ENCODE measurements around the gene ADGRL2.

The ADGRL2 gene

DNA sequence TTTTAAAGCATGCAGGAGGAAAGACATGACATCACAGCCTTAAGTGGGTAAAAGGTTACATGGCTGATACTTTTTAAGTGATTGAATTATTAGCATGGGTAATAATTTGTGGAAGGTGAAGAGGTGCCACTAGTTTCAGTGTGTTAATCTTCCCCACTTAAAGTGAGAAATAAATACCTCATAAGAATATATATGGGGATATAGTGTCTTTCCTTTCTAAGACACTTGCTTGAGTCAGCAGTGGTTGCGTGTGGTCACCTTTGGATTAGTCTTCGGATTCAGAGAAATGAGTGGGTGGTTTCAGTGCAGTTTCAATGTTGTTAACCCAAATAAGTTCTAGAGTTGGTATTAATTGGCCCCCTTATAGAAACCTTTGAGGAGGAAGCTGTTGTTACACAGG lies 94.1 kb downstream of the ADGRL2 start:
- in situ Hi-C loops (cut with HindIII; ENCODE audit: low sequenced_read_pairs) = no loop called here

DNA sequence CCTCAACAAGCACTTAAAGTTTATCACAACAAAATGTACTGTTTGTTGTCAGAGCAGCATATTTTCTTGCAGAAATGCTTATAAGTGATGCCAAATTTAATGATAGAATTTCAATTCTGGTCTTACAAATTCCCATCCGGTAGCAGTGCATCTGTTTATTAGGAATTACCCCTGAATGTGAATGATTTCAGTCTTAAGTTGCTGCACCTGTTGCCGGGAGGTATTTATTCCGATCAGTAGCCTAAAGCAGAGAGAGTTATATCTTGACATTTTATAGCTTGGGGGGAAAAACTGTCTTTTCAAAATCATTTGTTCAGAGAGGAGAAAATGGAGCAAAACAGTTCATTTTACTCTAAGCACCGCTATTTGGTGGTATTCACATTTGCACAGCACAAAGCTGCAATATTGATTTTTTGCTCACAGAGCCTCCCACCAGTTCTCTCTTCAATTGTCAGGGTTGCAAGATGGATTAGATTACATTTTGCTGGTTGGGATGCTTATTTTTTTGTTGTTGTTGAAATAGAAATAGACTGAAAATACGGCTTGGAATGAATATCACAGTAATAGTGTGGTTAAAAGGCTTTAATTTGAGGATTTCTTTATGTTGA lies 98.6 kb downstream of the ADGRL2 start:
- in situ Hi-C loops (cut with HindIII; ENCODE audit: low sequenced_read_pairs) = no loop called here

DNA sequence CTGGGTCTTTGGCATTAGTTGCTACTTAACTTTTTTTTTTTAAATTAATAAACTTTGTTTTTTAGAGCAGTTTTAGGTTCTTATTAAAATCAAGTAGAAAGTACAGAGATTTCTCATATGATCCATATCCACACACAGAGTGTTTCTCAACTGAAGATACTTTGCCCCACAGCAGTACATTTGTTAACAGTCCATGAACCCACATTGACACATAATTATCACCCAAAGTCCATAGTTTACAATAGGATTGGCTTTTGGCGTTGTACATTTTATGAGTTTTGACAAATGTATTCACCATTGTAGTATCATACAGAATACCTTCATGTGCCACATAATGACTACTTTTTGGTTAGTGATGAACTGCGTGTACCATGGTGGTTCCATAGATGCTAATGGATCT lies 106.8 kb downstream of the ADGRL2 start:
- in situ Hi-C loops (cut with HindIII; ENCODE audit: low sequenced_read_pairs) = no loop called here

DNA sequence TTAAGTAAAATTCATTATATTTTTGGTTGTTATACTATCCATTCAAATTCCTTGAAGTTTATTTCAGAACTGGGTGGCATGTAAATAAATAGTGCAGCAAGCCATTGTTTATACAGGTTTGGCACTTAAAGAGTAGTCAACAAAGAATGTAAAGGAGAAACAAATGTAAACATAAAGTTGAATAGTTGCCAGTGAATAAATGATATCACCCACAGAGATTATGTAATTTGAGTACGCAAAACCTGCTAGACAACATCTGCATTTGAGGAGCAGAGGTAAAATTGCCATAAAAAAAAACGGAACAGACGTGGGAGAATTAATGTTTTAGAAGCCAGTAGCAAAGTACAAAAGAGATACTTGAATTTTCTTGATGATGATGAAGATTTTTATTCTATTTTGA lies 111.6 kb downstream of the ADGRL2 start:
- in situ Hi-C loops (cut with HindIII; ENCODE audit: low sequenced_read_pairs) = no loop called here

DNA sequence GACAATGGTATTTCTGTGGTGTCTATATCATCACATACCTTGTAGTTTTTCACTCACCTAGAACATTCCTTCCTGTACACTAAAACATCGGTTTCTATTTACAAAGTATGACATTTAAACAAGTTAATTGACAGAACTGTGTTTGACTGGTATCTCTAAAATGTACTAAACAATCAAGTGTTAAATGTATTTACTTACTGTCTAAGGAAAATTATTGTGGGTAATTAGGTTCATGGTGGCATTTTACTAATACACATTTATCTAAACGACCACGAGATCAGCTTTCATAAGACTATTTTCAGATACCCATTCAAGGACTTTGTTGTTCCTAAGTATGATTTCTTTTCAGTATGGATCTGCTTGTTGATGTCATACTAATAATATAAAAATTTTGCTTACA lies 115.2 kb downstream of the ADGRL2 start:
- in situ Hi-C loops (cut with HindIII; ENCODE audit: low sequenced_read_pairs) = no loop called here

DNA sequence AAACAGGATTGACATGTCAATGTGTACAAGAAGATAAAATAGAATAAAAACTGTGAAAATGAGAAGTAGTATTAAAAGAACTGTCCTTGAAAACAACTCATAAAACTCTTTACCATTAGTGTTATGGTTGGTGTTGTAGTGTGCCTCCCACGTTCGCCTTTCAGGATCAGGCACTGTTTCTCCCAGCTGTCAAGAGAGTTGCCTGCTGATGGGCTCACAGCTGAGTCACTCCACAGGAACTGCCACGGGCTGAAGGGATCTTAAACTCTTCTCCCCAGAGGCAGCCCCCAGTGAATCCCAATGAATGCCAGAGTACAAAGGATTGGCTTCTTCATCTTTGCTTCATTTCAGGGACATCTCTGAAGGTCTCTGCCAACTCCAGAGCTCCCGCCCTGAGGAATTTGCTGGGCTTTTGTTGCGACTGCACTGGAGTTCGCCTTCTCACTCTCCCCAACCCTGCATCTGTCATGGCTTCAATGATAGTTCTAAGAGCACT lies 119.6 kb downstream of the ADGRL2 start:
- in situ Hi-C loops (cut with HindIII; ENCODE audit: low sequenced_read_pairs) = no loop called here

DNA sequence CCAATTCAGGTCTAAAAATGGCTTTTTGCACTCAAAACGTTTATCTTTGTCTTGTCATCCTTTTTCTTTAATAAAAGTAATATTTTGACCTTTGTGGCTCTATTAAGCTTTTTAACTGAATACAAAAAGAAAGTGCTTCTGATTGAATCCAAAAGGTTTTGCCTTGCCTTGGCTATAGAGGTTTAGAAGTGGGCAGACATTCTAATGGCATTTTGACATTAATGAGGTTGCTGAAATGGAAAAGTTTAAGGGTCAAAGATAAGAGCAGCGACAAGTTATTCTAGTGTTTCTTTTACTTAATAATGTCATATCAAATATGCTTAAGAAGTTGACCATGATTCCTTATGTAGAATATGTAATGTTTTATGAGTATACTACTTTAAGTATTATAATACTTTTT lies 120.2 kb downstream of the ADGRL2 start:
- in situ Hi-C loops (cut with HindIII; ENCODE audit: low sequenced_read_pairs) = no loop called here

DNA sequence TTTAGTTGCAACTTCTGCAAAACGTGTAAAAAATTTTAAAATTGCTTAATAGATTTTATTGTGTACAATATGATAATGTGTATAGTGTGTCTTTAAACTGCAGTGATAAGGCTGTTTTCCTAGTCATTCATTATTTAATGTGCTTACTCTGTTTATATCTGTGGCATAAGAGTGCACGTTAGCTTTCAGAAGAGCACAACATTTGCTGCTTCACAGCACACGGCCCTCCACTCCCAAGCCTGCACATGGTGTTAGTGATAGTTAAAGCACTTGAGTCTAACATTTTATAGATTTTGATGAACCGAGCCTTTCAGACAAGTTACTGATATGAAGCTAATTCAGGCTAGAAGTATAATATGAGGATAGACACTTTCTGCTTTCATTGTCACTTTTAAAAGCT lies 120.6 kb downstream of the ADGRL2 start:
- in situ Hi-C loops (cut with HindIII; ENCODE audit: low sequenced_read_pairs) = no loop called here

DNA sequence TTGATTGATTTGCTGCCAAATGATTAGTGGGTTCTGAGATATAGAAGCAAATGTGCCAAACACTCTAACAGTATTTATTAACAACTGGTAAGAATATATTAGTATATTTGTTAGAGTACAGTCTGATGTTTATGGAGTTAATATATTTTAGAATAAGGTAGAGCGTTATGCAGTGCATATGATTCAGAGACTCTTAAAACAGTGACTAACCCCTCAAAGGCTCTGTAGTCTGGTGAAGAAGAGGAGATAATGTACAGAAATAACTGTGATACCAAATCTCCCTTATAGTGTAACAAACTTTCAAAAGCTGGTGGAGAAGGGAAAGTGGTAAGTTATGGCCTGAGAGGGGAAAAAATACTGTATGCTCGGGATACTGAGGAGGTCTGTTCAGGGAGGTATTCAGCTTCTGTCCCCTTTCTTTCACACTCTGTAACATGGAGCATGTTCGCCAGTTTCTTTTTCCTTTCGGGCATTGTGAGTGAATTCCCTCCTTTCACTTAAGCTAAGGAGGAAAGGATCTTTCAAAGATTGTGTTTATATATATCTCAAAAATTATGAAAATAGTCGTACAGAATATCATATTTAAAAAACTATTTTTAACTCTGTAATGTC lies 121.2 kb downstream of the ADGRL2 start:
- in situ Hi-C loops (cut with HindIII; ENCODE audit: low sequenced_read_pairs) = no loop called here

DNA sequence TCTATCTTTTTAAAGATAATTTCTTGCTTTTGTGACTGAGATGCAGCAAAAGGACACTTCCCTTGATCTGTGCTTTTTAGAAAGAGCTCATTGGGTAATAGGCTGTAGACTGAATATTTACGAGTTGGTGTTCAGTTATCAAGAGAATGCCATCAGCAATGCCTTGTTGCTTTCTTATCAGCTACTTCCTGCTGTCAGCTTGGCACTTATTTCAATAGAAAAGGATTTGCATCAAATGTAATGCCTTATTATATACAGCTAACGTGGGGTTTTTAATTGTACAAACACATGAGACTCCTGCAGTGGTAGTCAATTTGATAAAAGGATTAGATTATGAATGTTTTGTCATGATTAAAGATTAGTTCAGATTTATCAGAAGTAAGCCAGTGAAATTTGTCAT lies 122.2 kb downstream of the ADGRL2 start:
- in situ Hi-C loops (cut with HindIII; ENCODE audit: low sequenced_read_pairs) = no loop called here

DNA sequence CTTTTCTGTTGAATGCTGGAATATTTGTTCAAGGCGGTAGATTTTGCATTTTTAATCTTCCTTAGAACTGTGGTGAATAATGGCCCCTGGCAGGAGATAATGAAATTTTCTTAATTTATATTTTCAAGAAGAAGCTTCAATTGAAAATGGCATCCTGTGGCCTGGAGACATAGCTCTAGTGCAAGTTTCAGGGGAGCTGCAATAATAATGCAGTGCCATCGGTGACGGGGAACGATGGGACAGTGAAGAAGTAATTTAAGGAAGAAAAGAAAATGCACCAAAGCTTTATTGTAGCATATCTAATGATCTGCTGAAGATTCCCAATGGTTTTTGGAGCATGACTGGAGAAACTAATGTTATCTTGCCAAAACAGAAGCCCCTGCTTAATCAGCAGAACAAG lies 128.4 kb downstream of the ADGRL2 start:
- in situ Hi-C loops (cut with HindIII; ENCODE audit: low sequenced_read_pairs) = no loop called here

DNA sequence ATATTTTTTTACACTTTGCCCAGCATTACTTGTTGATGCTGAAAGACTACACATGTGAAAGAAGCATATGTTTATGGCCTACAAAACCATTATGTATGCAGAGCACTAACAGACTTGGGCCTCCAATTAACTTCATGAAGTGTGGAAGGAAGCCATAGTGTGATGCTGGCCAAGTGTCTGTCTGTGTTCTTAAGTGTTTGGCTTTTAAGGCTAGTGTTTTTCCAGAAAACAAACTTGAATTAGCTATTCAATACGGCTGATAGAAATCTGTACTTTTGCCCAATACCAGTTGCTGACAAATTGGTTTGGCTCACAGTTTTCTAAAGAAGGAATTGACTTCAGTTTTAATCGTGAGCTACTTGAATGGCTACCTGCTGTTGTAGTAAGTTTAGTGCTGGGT lies 136.1 kb downstream of the ADGRL2 start:
- in situ Hi-C loops (cut with HindIII; ENCODE audit: low sequenced_read_pairs) = no loop called here

DNA sequence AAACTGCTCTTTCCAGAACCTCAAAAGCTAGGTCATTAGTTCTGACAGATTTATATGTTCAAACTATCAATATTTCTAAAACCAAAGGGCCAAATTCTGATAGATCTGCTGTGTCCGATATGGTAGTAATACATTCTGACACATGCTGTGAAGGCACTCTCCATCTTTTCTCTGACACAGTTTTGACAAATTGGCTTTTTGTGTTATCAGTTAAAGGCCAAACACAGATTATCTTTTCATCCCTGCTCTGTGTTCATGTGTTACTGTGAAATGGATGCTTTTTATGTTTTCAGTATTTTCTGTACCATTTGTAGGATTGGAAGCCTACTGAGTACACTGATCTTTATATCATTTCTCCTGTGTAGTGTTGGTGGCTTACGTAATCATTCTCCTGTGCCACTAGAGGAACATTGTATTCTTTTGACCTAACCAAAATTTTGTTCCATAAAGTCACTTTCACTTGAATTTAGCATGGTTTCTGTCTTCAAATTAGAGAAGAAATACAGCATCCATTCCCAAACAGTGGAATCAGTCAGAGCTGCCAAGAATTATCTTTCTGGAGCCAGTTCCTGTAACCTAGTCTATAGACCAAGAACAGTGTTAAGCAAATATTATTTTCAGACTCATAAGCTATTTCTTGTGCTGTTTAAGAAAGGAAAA lies 137.2 kb downstream of the ADGRL2 start:
- in situ Hi-C loops (cut with HindIII; ENCODE audit: low sequenced_read_pairs) = no loop called here

DNA sequence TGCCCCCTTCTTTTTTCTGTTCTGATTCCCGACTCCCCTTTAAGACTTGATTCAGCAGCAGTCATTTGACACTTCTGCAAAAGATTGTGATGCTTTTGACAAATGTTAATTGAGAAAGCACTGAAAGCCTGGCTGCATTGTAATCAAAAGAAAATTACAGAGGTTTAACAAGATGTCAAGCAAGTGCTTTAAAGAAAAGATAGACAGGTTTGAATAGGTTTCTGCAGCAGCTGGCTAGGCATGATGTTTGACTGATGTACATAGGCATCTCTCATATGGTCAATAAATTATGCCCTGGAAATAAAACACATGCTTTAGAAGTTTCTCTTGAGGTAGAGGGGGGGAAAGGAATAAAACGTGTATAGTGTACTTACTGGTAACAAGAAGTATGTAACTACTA lies 147.8 kb downstream of the ADGRL2 start:
- in situ Hi-C loops (cut with HindIII; ENCODE audit: low sequenced_read_pairs) = no loop called here

DNA sequence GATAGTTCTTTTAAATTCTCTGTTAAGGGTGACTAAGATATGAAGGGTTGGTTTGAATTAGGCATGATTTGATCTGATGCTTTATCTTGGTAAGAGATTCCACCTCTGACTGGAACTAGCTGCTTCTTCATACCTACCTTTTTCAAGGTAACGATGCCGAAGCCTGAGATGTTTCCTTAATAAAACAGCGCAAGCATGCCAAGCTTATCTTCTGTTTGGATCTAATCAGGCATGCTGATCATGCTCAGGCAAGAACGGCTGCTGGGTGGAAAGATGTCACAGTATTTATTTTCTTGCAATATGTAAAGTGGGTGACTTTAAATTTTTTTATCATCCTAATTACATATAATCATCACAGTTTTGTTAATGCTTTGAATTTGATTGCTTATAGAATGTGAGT lies 148.7 kb downstream of the ADGRL2 start:
- in situ Hi-C loops (cut with HindIII; ENCODE audit: low sequenced_read_pairs) = no loop called here

DNA sequence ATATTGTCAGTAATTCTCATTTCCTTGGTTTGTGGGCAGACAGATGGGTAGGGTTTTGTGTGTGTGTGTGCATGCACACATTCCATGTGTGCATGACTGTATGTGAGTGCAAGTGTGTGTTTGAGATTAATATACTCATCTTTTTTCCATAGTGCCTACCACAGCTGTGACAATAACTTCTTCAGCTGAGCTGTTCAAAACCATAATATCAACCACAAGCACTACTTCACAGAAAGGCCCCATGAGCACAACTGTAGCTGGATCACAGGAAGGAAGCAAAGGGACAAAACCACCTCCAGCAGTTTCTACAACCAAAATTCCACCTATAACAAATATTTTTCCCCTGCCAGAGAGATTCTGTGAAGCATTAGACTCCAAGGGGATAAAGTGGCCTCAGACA lies 149.3 kb downstream of the ADGRL2 start:
- in situ Hi-C loops (cut with HindIII; ENCODE audit: low sequenced_read_pairs) = no loop called here

DNA sequence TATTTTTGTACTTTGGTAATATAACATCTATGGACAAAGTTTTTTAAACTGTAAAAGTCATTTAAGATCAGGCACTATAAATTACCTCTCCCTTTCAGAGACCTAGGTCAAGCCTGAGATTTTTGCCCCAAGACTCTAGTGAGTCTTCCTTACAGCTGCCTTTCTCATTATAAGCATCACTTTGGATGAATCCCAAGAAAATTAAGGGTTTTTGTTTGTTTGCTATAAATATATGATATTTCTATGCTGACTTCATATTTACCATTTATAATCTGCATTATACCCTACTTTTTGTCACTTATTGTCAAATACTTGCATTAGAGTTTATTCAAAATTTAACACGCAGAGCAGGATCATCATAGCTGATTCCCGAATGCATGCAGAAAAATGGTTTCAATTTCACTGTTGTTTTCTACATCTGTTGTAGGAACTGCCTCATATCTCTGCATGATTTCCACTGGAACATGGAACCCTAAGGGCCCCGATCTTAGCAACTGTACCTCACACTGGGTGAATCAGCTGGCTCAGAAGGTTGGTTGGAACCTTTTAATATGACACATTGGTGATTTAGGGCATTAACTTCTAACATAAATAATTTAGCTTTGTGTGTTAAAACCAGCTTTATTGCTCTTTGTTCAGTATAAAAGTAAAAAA lies 150.0 kb downstream of the ADGRL2 start:
- in situ Hi-C loops (cut with HindIII; ENCODE audit: low sequenced_read_pairs) = no loop called here

DNA sequence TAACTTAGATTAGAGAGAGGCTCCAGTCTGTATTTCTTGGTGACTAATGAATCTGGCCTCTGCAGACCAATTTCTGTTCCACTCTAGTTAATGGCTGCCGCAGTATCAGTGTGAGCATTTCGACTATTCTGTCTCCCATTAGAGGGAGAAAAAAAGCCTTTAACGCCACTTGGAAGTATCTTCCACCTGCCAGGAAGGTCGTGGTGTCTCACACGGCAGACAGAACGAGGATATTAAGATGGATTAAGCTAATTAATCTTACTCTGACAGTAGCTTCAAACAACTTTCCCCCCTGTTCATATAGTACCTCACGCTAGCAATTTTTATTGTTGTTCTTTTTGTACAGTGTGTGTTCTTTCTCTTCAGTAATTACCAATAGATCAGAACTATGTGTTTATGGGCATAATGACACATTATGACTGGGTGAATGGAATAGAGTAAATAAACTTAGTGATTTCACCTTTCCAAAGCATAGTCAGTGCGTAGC lies 153.8 kb downstream of the ADGRL2 start:
- in situ Hi-C loops (cut with HindIII; ENCODE audit: low sequenced_read_pairs) = no loop called here

DNA sequence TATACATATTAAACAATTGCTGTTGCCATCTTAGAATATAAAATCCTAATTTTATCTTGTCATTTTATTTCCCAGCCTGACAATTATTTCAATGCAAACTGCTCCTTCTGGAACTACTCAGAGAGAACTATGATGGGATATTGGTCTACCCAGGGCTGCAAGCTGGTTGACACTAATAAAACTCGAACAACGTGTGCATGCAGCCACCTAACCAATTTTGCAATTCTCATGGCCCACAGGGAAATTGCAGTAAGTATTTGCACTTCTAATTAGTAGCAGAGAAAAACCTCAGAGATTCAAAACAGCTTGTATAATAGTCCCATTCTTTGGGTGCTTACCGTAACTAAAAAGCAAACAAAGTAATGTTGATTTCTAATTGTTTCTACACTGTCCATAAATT lies 167.2 kb downstream of the ADGRL2 start:
- in situ Hi-C loops (cut with HindIII; ENCODE audit: low sequenced_read_pairs) = no loop called here

DNA sequence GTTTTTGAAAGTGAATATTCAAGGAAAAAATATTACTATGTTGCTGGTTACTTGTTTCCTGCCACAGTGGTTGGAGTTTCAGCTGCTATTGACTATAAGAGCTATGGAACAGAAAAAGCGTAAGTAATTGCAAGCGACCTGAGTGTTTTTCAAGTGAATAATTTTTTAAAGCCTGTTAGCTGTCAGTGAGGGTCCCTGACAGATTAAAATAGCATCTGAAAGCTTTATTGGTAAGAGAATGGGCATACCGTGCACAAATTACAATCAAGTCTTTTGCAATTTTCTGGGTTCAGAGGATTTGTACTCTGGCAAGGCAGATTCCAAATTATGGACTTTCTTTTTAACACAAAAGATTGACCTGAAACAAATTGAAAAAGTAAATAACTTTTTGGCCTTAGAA lies 169.7 kb downstream of the ADGRL2 start:
- in situ Hi-C loops (cut with HindIII; ENCODE audit: low sequenced_read_pairs) = no loop called here

DNA sequence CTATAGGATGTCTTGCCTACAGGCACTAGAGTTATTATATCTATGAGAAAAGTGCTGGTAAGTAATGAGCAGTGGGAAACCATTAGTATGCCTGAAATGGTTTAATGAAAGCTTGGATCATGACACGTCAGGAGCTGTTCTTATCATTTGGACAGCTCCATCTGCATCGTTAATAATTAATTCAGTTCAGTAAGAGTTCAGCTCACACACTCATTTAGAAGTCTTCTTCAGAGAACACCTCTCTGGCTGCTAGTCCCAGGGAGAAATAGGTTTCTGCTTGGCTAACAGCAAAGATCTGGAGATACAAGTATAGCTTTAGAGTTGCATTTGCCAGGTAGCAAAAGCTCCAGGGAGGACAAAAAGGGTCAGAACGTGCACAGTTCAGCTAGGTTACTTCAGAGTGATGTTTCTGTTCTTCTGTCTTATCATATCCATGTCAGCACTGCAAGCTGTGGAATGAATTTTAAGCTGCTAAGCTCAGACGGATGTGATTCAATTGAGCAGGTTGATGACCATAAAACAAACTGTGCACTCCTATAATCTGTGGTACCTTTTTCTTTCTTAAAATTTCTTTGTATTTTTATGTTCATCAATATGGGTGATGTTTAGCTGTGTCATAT lies 173.6 kb downstream of the ADGRL2 start:
- in situ Hi-C loops (cut with HindIII; ENCODE audit: low sequenced_read_pairs) = no loop called here

All from DLD1 (cell line).